Loucy (cell line): ENCODE results near the gene ACTL8.

Experiments
- H2AFZ ChIP-seq: fragments of 200-600 bp; sonication (generic); 2 replicates; pipeline ENCODE4 v1.6.0; 2016; ENCODE audit warnings: antibody characterized with exemption, mild to moderate bottlenecking, low read length, moderate library complexity
- H3F3A ChIP-seq: fragments of 200-600 bp; 2 replicates; pipeline ENCODE4 v1.6.0; 2016; ENCODE audit warnings: antibody characterized with exemption, low read depth, mild to moderate bottlenecking
- H3K27me3 ChIP-seq: fragments of 200-600 bp; sonication (generic); 2 replicates; pipeline ENCODE4 v1.6.1; 2014; ENCODE audit warnings: low read length, mild to moderate bottlenecking; ENCODE audit not compliant: insufficient read depth, poor library complexity, severe bottlenecking
- H3K36me3 ChIP-seq: fragments of 200-600 bp; sonication (generic); 2 replicates; pipeline ENCODE4 v1.6.1; 2016; ENCODE audit warnings: low read length; ENCODE audit not compliant: insufficient read depth
- H3K4me1 ChIP-seq: fragments of 200-600 bp; sonication (generic); 2 replicates; pipeline ENCODE4 v1.5.1; 2014; ENCODE audit warnings: low read length, mild to moderate bottlenecking; ENCODE audit not compliant: insufficient read depth, poor library complexity, severe bottlenecking
- H3K4me2 ChIP-seq: fragments of 200-600 bp; sonication (generic); 2 replicates; pipeline ENCODE4 v1.6.0; 2014; ENCODE audit warnings: antibody characterized with exemption, low read length, low read depth, mild to moderate bottlenecking; ENCODE audit not compliant: poor library complexity, severe bottlenecking
- H3K4me3 ChIP-seq: fragments of 200-600 bp; sonication (generic); 2 replicates; pipeline ENCODE4 v1.5.1; 2014; ENCODE audit warnings: low read length, mild to moderate bottlenecking, mixed read lengths; ENCODE audit not compliant: poor library complexity, severe bottlenecking
- H3K79me2 ChIP-seq: fragments of 200-600 bp; sonication (generic); 2 replicates; pipeline ENCODE4 v1.6.1; 2014; ENCODE audit warnings: low read length; ENCODE audit not compliant: insufficient read depth
- H3K9ac ChIP-seq: fragments of 200-600 bp; sonication (generic); 2 replicates; pipeline ENCODE4 v1.6.0; 2014; ENCODE audit warnings: mild to moderate bottlenecking, low read depth, low read length, moderate library complexity; ENCODE audit not compliant: poor library complexity, severe bottlenecking
- H3K9me2 ChIP-seq: fragments of 200-600 bp; sonication (generic); replicated peaks from 2 replicates; pipeline ENCODE4 v1.6.1; 2016; ENCODE audit warnings: low read depth, low read length, mixed read lengths
- H3K9me3 ChIP-seq: fragments of 200-600 bp; sonication (generic); 2 replicates; pipeline ENCODE4 v1.6.1; 2014; ENCODE audit warnings: mild to moderate bottlenecking, antibody characterized with exemption, low read length, low read depth; ENCODE audit not compliant: insufficient read depth
- H4K20me1 ChIP-seq: fragments of 200-600 bp; sonication (generic); 2 replicates; pipeline ENCODE4 v1.6.0; 2014; ENCODE audit warnings: antibody characterized with exemption, low read length, mild to moderate bottlenecking; ENCODE audit not compliant: insufficient read depth, poor library complexity, severe bottlenecking
- CTCF ChIP-seq: fragments of 200-600 bp; sonication (generic); conservative IDR thresholded peaks from 2 replicates; pipeline ENCODE4 v1.5.1; 2014; ENCODE audit warnings: mild to moderate bottlenecking, antibody characterized with exemption, low read length
- EZH2phosphoT487 ChIP-seq: fragments of 200-600 bp; IDR thresholded peaks from 2 replicates; pipeline ENCODE4 v1.6.1; 2018; ENCODE audit warnings: antibody characterized with exemption, mild to moderate bottlenecking, moderate library complexity, borderline replicate concordance

The ACTL8 gene

GRCh38 chr1:17765444-17766411, 10.6 kb downstream of the ACTL8 start:
- Histone ChIP-seq H3K4me2 (no peak overlapping the region), H4K20me1 (no peaks in the 10 kb centered on the region), H3K4me3 (no peak overlapping the region), H2AFZ (no peak overlapping the region), H3K9me2 (no peaks in the 10 kb centered on the region), H3K36me3 (no peaks in the 10 kb centered on the region), H3K9ac (no peak overlapping the region), H3K79me2 (no peaks in the 10 kb centered on the region), H3K9me3 (no peaks in the 10 kb centered on the region), H3F3A (no peaks in the 10 kb centered on the region), H3K4me1 (no peaks in the 10 kb centered on the region), H3K27me3 (no peaks in the 10 kb centered on the region)
- TF ChIP-seq CTCF (no peak), EZH2phosphoT487 (no peak)

DNA sequence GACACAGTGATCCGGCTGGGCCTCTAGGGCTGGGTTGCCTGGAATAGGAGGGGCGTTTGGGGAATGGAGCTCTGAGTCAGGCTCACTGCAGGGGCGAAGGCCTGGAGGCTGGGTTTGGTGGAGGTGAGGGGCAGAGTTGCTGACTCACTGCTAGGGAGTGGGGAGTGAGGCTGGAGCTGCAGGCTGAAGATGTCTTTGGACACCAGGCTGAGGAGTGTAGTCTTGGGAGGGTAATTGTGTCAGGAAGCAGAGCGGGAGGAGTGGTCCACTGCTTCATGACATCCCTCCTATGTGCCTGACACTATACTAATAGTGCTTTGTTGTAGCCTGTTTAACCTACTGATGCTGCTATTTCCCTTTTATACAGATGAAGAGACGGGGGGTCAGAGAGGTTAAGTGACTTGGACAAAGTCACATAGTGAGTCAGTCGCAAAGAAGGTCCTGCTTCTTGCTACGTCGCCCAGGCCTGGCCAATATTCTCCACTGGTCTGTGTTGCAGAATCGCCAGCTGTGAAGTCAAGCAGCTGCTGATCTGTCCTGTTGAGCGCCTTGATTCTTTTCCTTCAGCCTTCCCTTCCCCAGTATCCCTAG, 13.6 kb downstream of the ACTL8 start:
- H3K9me2 ChIP-seq, result no peaks in the 10 kb centered on the region
- H3K4me1 ChIP-seq, result no peaks in the 10 kb centered on the region
- H4K20me1 ChIP-seq, result no peaks in the 10 kb centered on the region
- H3K27me3 ChIP-seq, result no peaks in the 10 kb centered on the region
- H3K9ac ChIP-seq, result no peak overlapping the region
- H3K79me2 ChIP-seq, result no peaks in the 10 kb centered on the region
- no peaks in the 10 kb centered on the region for H3K9me3 ChIP-seq
- H2AFZ ChIP-seq, result no peak overlapping the region
- no peak overlapping the region for H3K4me2 ChIP-seq
- no peaks in the 10 kb centered on the region for H3F3A ChIP-seq
- H3K4me3 ChIP-seq, result no peak overlapping the region
- H3K36me3 ChIP-seq, result no peaks in the 10 kb centered on the region
- TF ChIP-seq EZH2phosphoT487, result no peak
- TF ChIP-seq CTCF, result no peak

- Histone ChIP-seq H4K20me1 (no peaks in the 10 kb centered on the region), H3K4me2 (no peak overlapping the region), H3K27me3 (no peaks in the 10 kb centered on the region), H3K9me3 (no peaks in the 10 kb centered on the region), H3K9ac (no peak overlapping the region), H3K4me3 (no peak overlapping the region), H3K79me2 (no peaks in the 10 kb centered on the region), H3K4me1 (no peaks in the 10 kb centered on the region), H3K36me3 (no peaks in the 10 kb centered on the region), H3K9me2 (no peaks in the 10 kb centered on the region), H3F3A (no peaks in the 10 kb centered on the region), H2AFZ (no peak overlapping the region)
- TF ChIP-seq EZH2phosphoT487 (no peak), CTCF (no peak)
Observed at GRCh38 chr1:17770983-17771382, 15.8 kb downstream of the ACTL8 start.
